SK-N-SH treated with all-trans-retinoic acid at 6 μM for 48 hours (cell line): ENCODE results near the gene VPS35L.

Experiments
- ATAC-seq: fragments of 200-7000 bp; cut with Tn5 transposase; 3 replicates; pipeline ENCODE4 v1.9.1; 2020; ENCODE audit warnings: mild to moderate bottlenecking, moderate library complexity
- ARNTL ChIP-seq: fragments of 450-650 bp; formaldehyde crosslinking; IDR thresholded peaks from 2 replicates; pipeline ENCODE4 v1.5.0; 2020; ENCODE audit warnings: low read depth, mild to moderate bottlenecking, moderate library complexity, borderline replicate concordance
- BACH2 ChIP-seq: fragments of 250-450 bp; sonication (Bioruptor Pico); IDR thresholded peaks from 2 replicates; pipeline ENCODE4 v1.9.0; 2021; ENCODE audit warnings: mild to moderate bottlenecking, borderline replicate concordance
- CSDC2 ChIP-seq: fragments of 250-450 bp; sonication (Bioruptor Pico); IDR thresholded peaks from 2 replicates; pipeline ENCODE4 v1.5.0; 2020; ENCODE audit warnings: mild to moderate bottlenecking, moderate library complexity
- CSRNP3 ChIP-seq: fragments of 250-450 bp; sonication (Bioruptor Pico); IDR thresholded peaks from 2 replicates; pipeline ENCODE4 v1.5.1; 2021; ENCODE audit warnings: mild to moderate bottlenecking, moderate library complexity
- ESRRG ChIP-seq: fragments of 250-450 bp; sonication (Bioruptor Pico); IDR thresholded peaks from 2 replicates; pipeline ENCODE4 v1.6.1; 2021; ENCODE audit warnings: mild to moderate bottlenecking
- GLIS3 ChIP-seq: fragments of 250-450 bp; sonication (Bioruptor Pico); IDR thresholded peaks from 2 replicates; pipeline ENCODE4 v1.5.0; 2020; ENCODE audit warnings: mild to moderate bottlenecking, moderate library complexity
- ISL1 ChIP-seq: fragments of 250-450 bp; sonication (Bioruptor Pico); IDR thresholded peaks from 2 replicates; pipeline ENCODE4 v2.1.2; 2022; ENCODE audit warnings: mild to moderate bottlenecking, moderate library complexity
- OSR1 ChIP-seq: fragments of 250-450 bp; sonication (Bioruptor Pico); IDR thresholded peaks from 2 replicates; pipeline ENCODE4 v1.8.0; 2022; ENCODE audit warnings: moderate library complexity, mild to moderate bottlenecking, inconsistent platforms
- PATZ1 ChIP-seq: fragments of 250-450 bp; sonication (Bioruptor Pico); IDR thresholded peaks from 2 replicates; pipeline ENCODE4 v1.8.0; 2020; ENCODE audit warnings: mild to moderate bottlenecking, moderate library complexity, borderline replicate concordance
- POU6F1 ChIP-seq: fragments of 250-450 bp; sonication (Bioruptor Pico); IDR thresholded peaks from 2 replicates; pipeline ENCODE4 v1.8.0; 2021; ENCODE audit warnings: low read depth, mild to moderate bottlenecking, moderate library complexity, borderline replicate concordance
- PPARA ChIP-seq: fragments of 250-450 bp; sonication (Bioruptor Pico); IDR thresholded peaks from 2 replicates; pipeline ENCODE4 v1.5.0; 2020; ENCODE audit warnings: mild to moderate bottlenecking, borderline replicate concordance
- RARB ChIP-seq: fragments of 250-450 bp; sonication (Bioruptor Pico); IDR thresholded peaks from 2 replicates; pipeline ENCODE4 v1.8.0; 2021; ENCODE audit warnings: mild to moderate bottlenecking, moderate library complexity
- SNAI2 ChIP-seq: fragments of 250-450 bp; sonication (Bioruptor Pico); IDR thresholded peaks from 2 replicates; pipeline ENCODE4 v1.5.0; 2020; ENCODE audit warnings: mild to moderate bottlenecking, moderate library complexity
- TCF4 ChIP-seq: fragments of 250-450 bp; sonication (Bioruptor Pico); IDR thresholded peaks from 2 replicates; pipeline ENCODE4 v1.8.0; 2021; ENCODE audit warnings: mild to moderate bottlenecking, moderate library complexity, borderline replicate concordance
- TOX ChIP-seq: fragments of 250-450 bp; sonication (Bioruptor Pico); IDR thresholded peaks from 2 replicates; pipeline ENCODE4 v1.8.0; 2021; ENCODE audit warnings: mild to moderate bottlenecking, moderate library complexity, borderline replicate concordance
- TSHZ2 ChIP-seq: fragments of 250-450 bp; sonication (Bioruptor Pico); IDR thresholded peaks from 2 replicates; pipeline ENCODE4 v1.5.0; 2020; ENCODE audit warnings: mild to moderate bottlenecking, moderate library complexity
- ZC3H10 ChIP-seq: fragments of 250-450 bp; sonication (Bioruptor Pico); IDR thresholded peaks from 2 replicates; pipeline ENCODE4 v1.5.1; 2021; ENCODE audit warnings: mild to moderate bottlenecking, moderate library complexity
- ZFP3 ChIP-seq: fragments of 250-450 bp; sonication (Bioruptor Pico); IDR thresholded peaks from 2 replicates; pipeline ENCODE4 v1.5.0; 2020; ENCODE audit warnings: mild to moderate bottlenecking, moderate library complexity
- ZFP30 ChIP-seq: fragments of 450-650 bp; formaldehyde crosslinking; IDR thresholded peaks from 2 replicates; pipeline ENCODE4 v1.5.0; 2022; ENCODE audit warnings: mild to moderate bottlenecking, moderate library complexity
- ZNF565 ChIP-seq: fragments of 450-650 bp; formaldehyde crosslinking; conservative IDR thresholded peaks from 2 replicates; pipeline ENCODE4 v1.5.0; 2020; ENCODE audit warnings: low read depth, mild to moderate bottlenecking, moderate library complexity
- ZNF70 ChIP-seq: fragments of 450-650 bp; formaldehyde crosslinking; IDR thresholded peaks from 2 replicates; pipeline ENCODE4 v1.5.0; 2020; ENCODE audit warnings: mild to moderate bottlenecking, moderate library complexity
- ZNF8 ChIP-seq: fragments of 450-650 bp; formaldehyde crosslinking; IDR thresholded peaks from 2 replicates; pipeline ENCODE4 v1.5.0; 2020; ENCODE audit warnings: mild to moderate bottlenecking, moderate library complexity
- TF ChIP-seq, protein P1 (sequence below): fragments of 250-450 bp; sonication (Bioruptor Pico); IDR thresholded peaks from 2 replicates; pipeline ENCODE4 v1.5.1; 2020; ENCODE audit warnings: low read depth, mild to moderate bottlenecking, moderate library complexity

The VPS35L gene

GRCh38 chr16:19520861-19521331, 34.6 kb upstream of the VPS35L start (continued):
- TF ChIP-seq PATZ1 (CRISPR knock-in tag) (no peak), ZNF565 (CRISPR knock-in tag) (no peak)

GRCh38 chr16:19521471-19522396, 33.8 kb upstream of the VPS35L start, which contains the start of gene GDE1:
GDE1 (minus strand) TSS chr16:19522098; CDS start chr16:19521964, 134 bp downstream.
- TF ChIP-seq PPARA (CRISPR knock-in tag) (no peak), ESRRG (no peak), ZFP30 (no peak), GLIS3 (CRISPR knock-in tag) (no peak), TCF4 (CRISPR knock-in tag) (no peak), ZC3H10 (CRISPR knock-in tag) (no peak), ISL1 (CRISPR knock-in tag) (no peak), ZNF565 (CRISPR knock-in tag) (no peak), ZNF8 (CRISPR knock-in tag) (no peak), BACH2 (CRISPR knock-in tag) (no peak), ARNTL (no peak), CSDC2 (no peak), CSRNP3 (CRISPR knock-in tag) (no peak), OSR1 (CRISPR knock-in tag) (no peak), RARB (CRISPR knock-in tag) (no peak), SNAI2 (CRISPR knock-in tag) (no peak), ZNF70 (CRISPR knock-in tag) (no peak), ZFP3 (CRISPR knock-in tag) (no peak), PATZ1 (CRISPR knock-in tag) (no peak)
- TF ChIP-seq, protein P1, sequence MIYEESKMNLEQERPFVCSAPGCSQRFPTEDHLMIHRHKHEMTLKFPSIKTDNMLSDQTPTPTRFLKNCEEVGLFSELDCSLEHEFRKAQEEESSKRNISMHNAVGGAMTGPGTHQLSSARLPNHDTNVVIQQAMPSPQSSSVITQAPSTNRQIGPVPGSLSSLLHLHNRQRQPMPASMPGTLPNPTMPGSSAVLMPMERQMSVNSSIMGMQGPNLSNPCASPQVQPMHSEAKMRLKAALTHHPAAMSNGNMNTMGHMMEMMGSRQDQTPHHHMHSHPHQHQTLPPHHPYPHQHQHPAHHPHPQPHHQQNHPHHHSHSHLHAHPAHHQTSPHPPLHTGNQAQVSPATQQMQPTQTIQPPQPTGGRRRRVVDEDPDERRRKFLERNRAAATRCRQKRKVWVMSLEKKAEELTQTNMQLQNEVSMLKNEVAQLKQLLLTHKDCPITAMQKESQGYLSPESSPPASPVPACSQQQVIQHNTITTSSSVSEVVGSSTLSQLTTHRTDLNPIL (CRISPR knock-in tag), result no peak
- peak; percentile 87 for ATAC-seq

DNA sequence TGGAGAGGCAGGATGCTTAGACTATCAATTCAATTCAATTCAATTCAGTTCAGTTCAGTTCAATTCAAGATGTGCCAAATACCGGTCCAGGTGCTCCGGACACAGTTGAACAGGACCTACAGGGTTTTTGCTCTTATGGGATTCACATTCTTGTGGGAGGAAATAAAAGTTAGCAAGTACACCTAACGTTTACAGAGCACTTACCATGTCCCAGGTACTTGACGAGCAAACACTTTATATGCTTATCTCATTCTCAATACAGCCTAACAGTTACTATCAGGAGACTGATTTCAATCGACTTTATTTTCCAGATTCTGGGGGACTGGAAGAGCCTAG, 33.1 kb upstream of the VPS35L start:
- ATAC-seq, result no peak; the same call in 2 of the 3 replicates
- TF ChIP-seq ZC3H10 (CRISPR knock-in tag) (no peak), RARB (CRISPR knock-in tag) (no peak), ZFP3 (CRISPR knock-in tag) (no peak), TCF4 (CRISPR knock-in tag) (no peak), GLIS3 (CRISPR knock-in tag) (no peak), TSHZ2 (no peak), ARNTL (no peak), ESRRG (no peak), TOX (no peak), POU6F1 (CRISPR knock-in tag) (no peak), PPARA (CRISPR knock-in tag) (no peak), ZFP30 (no peak)
- TF ChIP-seq, protein P1 (CRISPR knock-in tag), result no peak
